Lower lobe of right lung (tissue), 2 donors: Measurements from ENCODE around the gene LARP6. TPM values are rescaled to one million over a fixed set of nuclear protein-coding genes. Genes with fewer than 3 reads are reported as not detected.

Experiments
- ATAC-seq, 2 donors: fragments of 200-7000 bp; cut with Tn5 transposase; one replicate each; pipeline ENCODE4 v1.9.1; 2020 to 2022; ENCODE audit warnings: mild to moderate bottlenecking in 2 of 2, moderate library complexity in 2 of 2
- DNase-seq: peaks from one replicate; pipeline ENCODE4 v3.0.0-alpha.2; 2020
- H3K27ac ChIP-seq: fragments of 200-600 bp; one replicate; pipeline ENCODE4 v1.8.0; 2022
- H3K27me3 ChIP-seq: fragments of 200-600 bp; one replicate; pipeline ENCODE4 v1.8.0; 2022; ENCODE audit warnings: low read depth
- H3K36me3 ChIP-seq: fragments of 200-600 bp; one replicate; pipeline ENCODE4 v1.8.0; 2022; ENCODE audit warnings: mild to moderate bottlenecking
- H3K4me1 ChIP-seq: fragments of 200-600 bp; one replicate; pipeline ENCODE4 v1.8.0; 2022
- H3K4me3 ChIP-seq: fragments of 200-600 bp; one replicate; pipeline ENCODE4 v1.8.0; 2022; ENCODE audit warnings: mild to moderate bottlenecking
- H3K9me3 ChIP-seq: fragments of 200-600 bp; one replicate; pipeline ENCODE4 v1.8.0; 2022
- intact Hi-C: fragments of 100-400 bp; cut with DNase I; formaldehyde crosslinking; loops from one replicate; pipeline ENCODE4 v1.11.0; 2022
- total RNA-seq: library from RNA; stranded (reverse); fragmentation: NEBNext Ultra II Directional; extraction: Animal tissue kit (Norgen Biotek cat#: 25700); gene quantifications from one replicate; pipeline ENCODE4 v1.2.1, GENCODE V29; 2021
- TF ChIP-seq, protein P1 (sequence below): fragments of 200-600 bp; IDR thresholded peaks from one replicate; pipeline ENCODE4 v1.8.0; 2022; ENCODE audit warnings: antibody characterized with exemption, mild to moderate bottlenecking
- donor health status: DM: no; HTN: yes; CAD: no; lungs with severe emphysema.

The LARP6 gene
- total RNA-seq, 1 donor from 2014 or later = 7.5 TPM

DNA sequence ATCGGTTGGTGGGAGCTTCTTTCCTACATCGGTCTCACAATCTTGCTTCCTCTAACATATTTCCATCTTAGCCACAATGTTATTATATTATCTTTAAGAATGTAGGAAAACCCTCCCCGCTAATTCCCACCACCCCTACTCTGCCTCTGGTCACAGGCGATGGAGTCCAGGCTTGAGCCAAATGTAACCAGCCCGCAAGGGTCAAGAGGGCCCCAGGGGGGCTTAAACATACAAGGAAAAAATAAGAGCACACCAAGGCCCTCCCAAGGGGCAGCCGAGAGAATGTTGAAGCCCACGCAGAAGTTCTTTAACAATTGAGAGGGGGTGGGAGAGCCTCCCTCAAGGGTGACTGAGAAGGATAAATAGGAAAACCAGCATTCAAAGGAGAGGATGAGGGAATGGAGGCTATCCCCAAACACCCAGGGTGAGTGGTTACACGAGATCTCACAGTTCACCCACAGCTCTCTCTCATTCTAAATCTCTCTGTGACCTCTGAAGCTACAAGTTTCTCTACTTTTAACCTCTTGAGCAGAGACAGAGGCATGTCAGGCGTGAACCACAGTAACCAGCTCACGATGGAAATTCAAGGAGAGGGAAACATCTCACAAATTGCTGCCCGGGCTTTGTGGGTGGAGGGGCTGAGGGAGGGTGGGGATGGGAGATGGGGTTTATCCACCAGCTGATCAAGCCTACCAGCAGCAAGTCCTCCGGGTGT lies 59.2 kb downstream of the LARP6 start:
- Histone ChIP-seq H3K4me1 (peaks cover 9% of the 10 kb centered on the region), H3K4me3 (no peak overlapping the region), H3K27ac (peak overlapping the region; percentile 44), H3K27me3 (peaks cover 34% of the 10 kb centered on the region), H3K36me3 (no peaks in the 10 kb centered on the region), H3K9me3 (no peaks in the 10 kb centered on the region)
- no peak for DNase-seq
- no peak for ATAC-seq
- TF ChIP-seq, protein P1, sequence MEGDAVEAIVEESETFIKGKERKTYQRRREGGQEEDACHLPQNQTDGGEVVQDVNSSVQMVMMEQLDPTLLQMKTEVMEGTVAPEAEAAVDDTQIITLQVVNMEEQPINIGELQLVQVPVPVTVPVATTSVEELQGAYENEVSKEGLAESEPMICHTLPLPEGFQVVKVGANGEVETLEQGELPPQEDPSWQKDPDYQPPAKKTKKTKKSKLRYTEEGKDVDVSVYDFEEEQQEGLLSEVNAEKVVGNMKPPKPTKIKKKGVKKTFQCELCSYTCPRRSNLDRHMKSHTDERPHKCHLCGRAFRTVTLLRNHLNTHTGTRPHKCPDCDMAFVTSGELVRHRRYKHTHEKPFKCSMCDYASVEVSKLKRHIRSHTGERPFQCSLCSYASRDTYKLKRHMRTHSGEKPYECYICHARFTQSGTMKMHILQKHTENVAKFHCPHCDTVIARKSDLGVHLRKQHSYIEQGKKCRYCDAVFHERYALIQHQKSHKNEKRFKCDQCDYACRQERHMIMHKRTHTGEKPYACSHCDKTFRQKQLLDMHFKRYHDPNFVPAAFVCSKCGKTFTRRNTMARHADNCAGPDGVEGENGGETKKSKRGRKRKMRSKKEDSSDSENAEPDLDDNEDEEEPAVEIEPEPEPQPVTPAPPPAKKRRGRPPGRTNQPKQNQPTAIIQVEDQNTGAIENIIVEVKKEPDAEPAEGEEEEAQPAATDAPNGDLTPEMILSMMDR = no peak
- intact Hi-C loops = no loop called here

GRCh38 chr15:70793694-70794093 lies 60.3 kb downstream of the LARP6 start:
- Histone ChIP-seq H3K4me1 (no peaks in the 10 kb centered on the region), H3K36me3 (no peaks in the 10 kb centered on the region), H3K4me3 (no peak overlapping the region), H3K27ac (no peak overlapping the region), H3K9me3 (no peaks in the 10 kb centered on the region), H3K27me3 (peaks cover 31% of the 10 kb centered on the region)
- TF ChIP-seq, protein P1 = no peak
- no peak for DNase-seq
- intact Hi-C loops = no loop called here
- ATAC-seq = no peak

GRCh38 chr15:70792171-70792573 lies 61.8 kb downstream of the LARP6 start:
- Histone ChIP-seq H3K27ac (no peak overlapping the region), H3K27me3 (peaks cover 22% of the 10 kb centered on the region), H3K4me3 (no peak overlapping the region), H3K9me3 (no peaks in the 10 kb centered on the region), H3K36me3 (no peaks in the 10 kb centered on the region), H3K4me1 (no peaks in the 10 kb centered on the region)
- TF ChIP-seq, protein P1 = no peak
- ATAC-seq (no peak), DNase-seq (no peak)
- intact Hi-C loops = no loop called here

- ATAC-seq (no peak), DNase-seq (no peak)
- no peaks in the 10 kb centered on the region for H3K4me1 ChIP-seq
- peaks cover 19% of the 10 kb centered on the region for H3K27me3 ChIP-seq
- intact Hi-C loops = no loop called here
- no peak overlapping the region for H3K27ac ChIP-seq
- TF ChIP-seq, protein P1 = no peak
- H3K36me3 ChIP-seq = no peaks in the 10 kb centered on the region
- H3K4me3 ChIP-seq = no peak overlapping the region
- no peaks in the 10 kb centered on the region for H3K9me3 ChIP-seq
Observed at GRCh38 chr15:70791259-70791658, 62.7 kb downstream of the LARP6 start.

- TF ChIP-seq, protein P1 = no peak
- no peak overlapping the region for H3K4me3 ChIP-seq
- no peak overlapping the region for H3K27ac ChIP-seq
- ATAC-seq = no peak
- intact Hi-C loops = no loop called here
- H3K9me3 ChIP-seq = no peaks in the 10 kb centered on the region
- no peak for DNase-seq
- H3K36me3 ChIP-seq = no peaks in the 10 kb centered on the region
- peaks cover 25% of the 10 kb centered on the region for H3K27me3 ChIP-seq
- no peaks in the 10 kb centered on the region for H3K4me1 ChIP-seq
Observed at GRCh38 chr15:70789213-70789612, 64.7 kb downstream of the LARP6 start.
